Stimulated activated CD8-positive, alpha-beta memory T cell treated with anti-CD3 and anti-CD28 coated beads, Interleukin-15, amount 100 ng/mL, for 24 hours (primary cell): ENCODE data around the gene GLIPR1.
"Not testable (repeated sequence)": the region's sequence is repeated elsewhere in the genome, so short reads cannot be mapped to it uniquely, and the experiment has no call there.

Experiments
- DNase-seq: peaks from one replicate; pipeline ENCODE4 v3.0.0-alpha.2; 2020; ENCODE audit warnings: low read depth

GLIPR1 gene

DNA sequence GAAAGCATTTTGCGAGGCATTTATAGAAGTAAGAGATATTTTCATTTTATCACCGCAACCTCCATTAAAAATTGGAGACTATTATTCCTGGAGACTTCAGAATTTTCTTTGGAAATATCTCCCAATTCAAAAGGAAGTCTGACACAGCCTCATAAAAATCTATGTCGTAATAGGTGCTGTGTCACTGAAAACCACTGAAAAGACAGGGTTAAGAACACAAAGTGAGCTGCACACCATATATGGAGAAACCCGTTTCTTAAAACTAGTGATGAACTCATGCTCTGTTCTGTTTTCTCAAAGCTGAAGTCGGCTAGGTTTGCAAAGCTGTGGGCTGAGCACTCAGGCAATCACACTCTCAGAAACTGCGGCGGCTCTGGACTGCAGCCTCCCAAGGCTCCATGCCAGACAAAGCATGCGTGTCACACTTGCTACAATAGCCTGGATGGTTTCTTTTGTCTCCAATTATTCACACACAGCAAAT lies at the start of gene GLIPR1:
Gene GLIPR1 (plus strand): TSS at position 287 of the 481 bp plus-strand sequence. CDS start 126 bp downstream, at position 413.
- DNase-seq, result peak; percentile 21

DNA sequence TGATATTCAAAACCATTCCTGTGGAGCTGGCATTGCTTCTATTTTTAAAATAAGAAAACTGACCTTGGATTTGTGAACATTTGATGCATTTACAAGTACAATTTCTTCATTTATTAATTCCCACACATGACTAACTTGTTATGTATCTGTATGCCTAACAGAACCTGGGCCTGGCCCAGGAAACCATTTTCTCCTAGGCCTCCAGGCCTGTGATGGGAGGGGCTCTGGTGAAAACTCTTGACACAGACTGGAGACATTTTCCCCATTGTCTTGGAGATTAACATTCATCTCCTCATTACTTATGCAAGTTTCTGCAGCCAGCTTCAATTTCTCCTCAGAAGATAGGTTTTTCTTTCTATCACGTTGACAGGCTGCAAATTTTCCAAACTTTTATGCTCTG lies 47.6 kb upstream of the GLIPR1 start:
- no peak for DNase-seq

GRCh38 chr12:75437564-75437963 lies 43.0 kb upstream of the GLIPR1 start:
- DNase-seq, result no peak

DNA sequence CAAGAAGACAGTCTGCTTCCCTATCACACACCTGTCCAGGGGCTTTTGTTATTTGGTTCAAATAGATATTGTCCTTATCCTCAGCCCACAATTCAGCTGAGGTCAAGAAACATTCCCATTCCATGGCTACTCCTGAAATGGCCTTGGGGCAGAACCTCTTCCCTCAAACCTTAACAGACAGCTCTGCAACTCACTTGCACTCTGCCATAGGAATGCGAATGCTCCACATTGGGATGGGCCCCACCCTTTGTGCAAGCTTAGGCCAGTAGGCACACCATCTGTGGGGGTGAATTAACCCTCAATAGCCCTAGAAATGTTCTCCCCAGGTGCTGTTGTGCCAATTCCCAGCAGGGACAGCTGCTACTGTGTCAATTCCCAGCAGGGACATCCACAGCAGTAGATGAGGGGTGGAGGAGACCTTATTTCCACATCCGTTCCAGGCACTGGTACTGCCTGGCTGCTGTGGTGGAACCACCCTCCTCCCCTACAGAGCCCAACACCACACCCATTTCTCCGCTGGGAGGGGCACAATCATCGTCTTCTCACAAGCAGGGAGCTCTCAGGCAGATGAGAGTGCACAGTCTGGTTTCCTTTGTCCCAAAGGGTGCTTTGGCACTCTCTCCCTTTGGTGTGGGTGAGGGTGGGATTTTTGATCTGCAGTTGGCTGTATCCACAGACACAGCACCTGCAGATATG lies 42.3 kb upstream of the GLIPR1 start:
- DNase-seq, result no peak

DNA sequence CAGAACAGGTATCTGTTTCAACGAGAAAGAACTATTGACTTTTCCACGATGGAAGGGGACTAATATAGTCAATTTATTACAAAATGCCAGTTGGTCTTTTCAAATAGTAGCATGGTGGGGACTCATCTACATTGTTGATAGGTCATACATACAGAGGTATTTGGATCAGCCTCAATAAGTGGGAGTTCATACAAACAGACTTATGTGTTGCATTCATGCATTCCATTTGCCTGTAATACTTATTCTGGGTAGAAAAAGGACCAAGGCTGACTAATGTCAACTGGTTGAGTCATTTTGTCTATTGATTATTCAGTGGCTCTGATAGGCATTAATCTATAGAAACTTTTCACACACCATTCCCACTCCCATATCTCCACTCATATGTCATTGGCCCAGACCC lies 41.5 kb upstream of the GLIPR1 start:
- no peak for DNase-seq

DNA sequence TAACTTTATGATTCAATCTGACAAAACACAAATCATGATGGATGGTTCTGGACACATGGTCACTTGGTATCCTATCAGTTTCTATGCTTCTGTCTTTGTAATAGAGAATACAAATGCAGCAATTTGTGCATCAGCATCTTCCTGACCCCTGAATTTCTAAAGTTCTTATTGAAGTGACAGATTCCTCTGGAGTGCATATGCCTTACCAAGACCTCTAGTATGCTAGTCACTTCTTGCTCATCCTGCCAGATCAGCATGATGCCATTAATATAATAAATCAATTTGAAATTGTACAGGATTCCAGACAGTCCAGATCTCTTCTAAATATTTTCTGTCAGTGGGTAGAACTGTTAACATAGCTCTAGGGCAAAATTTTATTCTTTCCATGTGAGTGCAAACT lies 40.6 kb upstream of the GLIPR1 start:
- DNase-seq, result no peak

- DNase-seq, result not testable (repeated sequence)
These were observed 38.7 kb upstream of the GLIPR1 start for GRCh38 chr12:75441687-75442449.

DNA sequence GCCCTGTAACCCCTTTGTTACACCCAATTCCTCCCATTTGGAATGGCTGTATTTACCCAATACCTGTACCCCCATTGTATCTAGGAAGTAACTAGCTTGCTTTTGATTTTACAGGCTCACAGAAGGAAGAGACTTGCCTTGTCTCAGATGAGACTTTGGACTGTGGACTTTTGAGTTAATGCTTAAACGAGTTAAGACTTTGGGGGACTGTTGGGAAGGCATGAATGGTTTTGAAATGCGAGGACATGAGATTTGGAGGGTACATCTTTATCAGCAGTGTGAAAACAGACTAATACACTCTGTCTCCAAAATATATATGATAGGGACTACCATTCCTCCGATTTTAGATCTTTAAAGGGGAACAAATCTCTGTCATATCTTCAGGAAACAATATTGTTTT lies 38.1 kb upstream of the GLIPR1 start:
- not testable (repeated sequence) for DNase-seq

DNA sequence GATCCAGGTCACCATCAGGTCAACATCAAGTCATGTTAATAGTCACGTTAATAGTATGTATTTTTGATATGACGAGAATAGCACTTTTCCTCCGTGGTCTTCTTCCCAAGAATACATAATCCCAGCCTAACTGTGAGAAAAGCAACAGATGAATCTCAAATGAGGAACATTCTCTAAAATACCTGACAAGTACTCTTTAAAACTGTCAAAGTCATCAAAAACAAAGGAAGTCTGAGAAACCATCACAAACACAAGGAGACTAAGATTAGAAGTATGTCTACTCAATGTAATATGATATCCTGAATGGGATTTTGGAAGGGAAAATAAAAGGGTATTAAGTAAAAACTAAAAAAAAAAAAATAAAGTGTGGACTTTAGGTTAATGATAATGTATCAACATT lies 36.8 kb upstream of the GLIPR1 start:
- DNase-seq, result no peak

DNA sequence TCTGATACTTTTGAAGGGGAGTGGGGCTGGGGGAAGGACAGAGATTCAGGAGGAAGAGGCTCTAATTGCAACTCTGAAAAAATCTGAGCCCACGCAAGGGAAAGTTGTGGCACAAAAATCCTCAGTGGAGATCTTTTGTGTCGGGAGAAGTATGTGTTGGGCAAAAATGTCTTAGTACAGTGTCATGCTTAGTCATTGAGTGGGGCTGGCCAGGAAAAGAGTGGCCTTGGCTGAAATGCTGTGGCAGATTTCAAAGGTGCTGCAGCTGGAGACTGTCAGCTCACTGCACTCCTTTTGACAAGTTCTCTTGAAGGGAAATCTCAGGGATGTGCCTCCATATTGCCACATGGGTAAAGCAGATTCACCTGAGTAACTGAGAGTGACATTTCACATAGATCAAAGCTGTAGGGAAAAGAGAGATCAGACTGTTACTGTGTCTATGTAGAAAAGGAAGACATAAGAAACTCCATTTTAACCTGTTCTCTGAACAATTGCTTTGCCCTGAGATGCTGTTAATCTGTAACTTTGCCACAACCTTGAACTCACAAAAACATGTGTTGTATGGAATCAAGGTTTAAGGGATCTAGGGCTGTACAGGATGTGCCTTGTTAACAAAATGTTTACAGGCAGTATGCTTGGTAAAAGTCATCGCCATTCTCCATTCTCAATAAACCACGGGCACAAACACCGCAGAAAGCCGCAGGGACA lies 36.0 kb upstream of the GLIPR1 start:
- DNase-seq, result no peak

DNA sequence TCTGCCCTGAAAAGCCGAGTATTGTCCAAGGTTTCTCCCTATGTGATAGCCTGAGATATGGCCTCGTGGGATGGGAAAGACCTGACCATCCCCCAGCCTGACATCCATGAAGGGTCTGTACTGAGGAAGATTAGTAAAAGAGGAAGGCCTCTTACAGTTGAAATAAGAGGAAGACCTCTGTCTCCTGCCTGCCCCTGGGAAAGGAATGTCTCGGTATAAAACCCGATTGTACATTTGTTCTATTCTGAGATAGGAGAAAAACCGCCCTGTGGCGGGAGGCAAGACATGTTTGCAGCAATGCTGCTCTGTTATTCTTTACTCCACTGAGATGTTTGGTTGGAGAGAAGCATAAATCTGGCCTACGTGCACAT lies 35.4 kb upstream of the GLIPR1 start:
- DNase-seq, result not testable (repeated sequence)

GRCh38 chr12:75446857-75447256 lies 33.7 kb upstream of the GLIPR1 start:
- no peak for DNase-seq

GRCh38 chr12:75447691-75448393 lies 32.7 kb upstream of the GLIPR1 start:
- DNase-seq, result no peak

GRCh38 chr12:75452675-75453330 lies 27.8 kb upstream of the GLIPR1 start:
- DNase-seq, result no peak

DNA sequence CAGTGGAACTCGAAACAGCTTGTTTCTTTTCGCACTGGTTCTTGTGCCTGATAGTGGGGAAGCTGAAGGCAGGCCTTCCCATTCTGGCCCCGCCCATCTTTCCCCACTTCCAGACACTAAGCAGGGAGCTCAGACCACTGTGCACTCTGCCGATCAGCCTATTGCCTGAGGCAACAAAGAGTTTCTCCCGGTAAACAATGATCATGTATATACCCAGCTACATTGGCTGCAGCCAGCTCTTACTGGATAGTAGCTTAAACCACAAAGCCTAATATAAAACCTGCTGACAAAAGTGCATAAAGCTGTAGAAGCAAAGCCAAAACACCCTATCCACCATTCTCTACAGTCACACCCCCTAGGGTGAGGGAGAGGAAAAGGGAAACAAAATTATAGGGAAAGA lies 24.7 kb upstream of the GLIPR1 start:
- DNase-seq, result no peak

DNA sequence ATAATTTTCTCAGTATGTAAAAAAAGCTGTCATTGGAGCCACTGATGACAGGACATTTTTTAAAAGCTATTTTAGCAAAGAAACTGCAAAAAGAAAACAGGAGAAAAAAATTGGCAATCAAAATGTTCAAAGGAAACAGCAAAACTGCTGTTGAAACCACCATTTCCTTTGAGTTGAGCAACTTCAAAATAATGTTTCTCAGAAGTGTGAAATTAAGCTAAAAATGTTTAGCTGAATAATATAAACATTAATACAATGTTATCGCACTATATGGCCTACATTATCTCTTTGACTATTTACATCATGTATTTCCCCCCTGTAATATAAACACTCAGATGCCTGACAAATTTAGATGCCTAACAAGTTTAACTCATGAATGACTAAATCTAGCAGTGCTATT lies 23.4 kb upstream of the GLIPR1 start:
- no peak for DNase-seq

GRCh38 chr12:75457866-75458265 lies 22.7 kb upstream of the GLIPR1 start:
- not testable (repeated sequence) for DNase-seq

DNA sequence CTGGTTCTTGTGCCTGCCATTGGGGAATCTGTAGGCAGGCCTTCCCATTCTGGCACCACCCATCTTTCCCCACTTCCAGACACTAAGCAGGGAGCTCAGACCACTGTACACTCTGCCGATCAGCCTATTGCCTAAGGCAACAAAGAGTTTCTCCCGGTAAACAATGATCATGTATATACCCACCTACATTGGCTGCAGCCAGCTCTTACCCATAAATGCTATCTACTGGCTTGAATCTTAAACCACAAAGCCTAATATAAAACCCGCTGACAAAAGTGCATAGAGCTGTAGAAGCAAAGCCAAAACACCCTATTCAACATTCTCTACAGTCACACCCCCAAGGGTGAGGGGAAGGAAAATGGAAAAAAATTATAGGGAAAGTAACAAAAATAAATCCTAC lies 20.8 kb upstream of the GLIPR1 start:
- no peak for DNase-seq

GRCh38 chr12:75460204-75460603 lies 20.4 kb upstream of the GLIPR1 start:
- no peak for DNase-seq

DNA sequence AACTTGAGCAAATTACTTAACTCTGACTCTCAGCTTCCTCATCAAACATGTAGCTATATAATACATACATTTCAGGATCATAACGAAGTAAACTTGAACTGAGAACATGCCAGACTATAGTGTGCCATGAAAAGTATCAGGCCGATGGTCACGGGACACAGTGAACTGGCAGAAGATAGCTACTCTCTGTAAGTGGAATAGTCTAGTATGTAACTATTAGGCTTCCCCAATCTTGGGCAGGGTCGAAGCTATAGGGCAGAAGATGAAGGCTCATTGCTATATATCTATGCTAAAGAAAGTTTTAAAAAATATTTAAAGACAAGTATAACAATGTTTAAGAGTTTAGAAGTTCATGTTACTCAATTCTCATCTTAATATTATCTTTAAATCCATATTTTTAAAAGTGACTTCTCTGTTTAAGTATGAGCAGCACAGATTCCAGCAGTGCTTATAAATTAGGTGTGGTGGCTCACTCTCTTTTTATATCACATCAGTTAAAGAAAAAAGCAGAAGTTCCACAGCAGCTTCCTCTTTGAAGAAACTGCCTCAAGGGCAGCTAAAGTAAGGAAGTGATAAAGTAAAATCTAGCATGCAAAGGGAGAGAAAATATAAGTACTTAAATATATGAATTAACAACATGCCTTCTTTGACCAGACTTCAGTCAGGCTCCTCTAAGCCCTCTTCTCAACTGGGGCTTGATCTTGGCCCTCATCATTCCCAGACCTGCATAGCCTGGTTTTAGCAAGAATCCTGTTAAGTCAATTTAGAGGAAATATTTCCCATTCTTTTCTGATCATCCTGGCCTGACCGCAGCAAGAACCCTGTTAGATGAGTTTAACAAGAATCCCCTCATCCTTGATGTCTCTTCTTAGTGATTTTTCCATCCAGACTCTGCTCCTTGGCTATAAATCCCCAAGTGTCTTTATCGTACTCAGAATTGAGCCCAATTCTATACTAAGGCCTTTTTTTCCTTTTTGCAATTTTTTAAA lies 8.4 kb upstream of the GLIPR1 start:
- DNase-seq, result no peak
